Calu3 (cell line): ENCODE data around the gene PARN. TPM values are rescaled to one million over a fixed set of nuclear protein-coding genes. Genes with fewer than 3 reads are reported as not detected.
"Not testable (repeated sequence)": the region's sequence is repeated elsewhere in the genome, so short reads cannot be mapped to it uniquely, and the experiment has no call there.

Source experiments
- BruUV-seq: library from RNA; stranded (reverse); fragments of 400-500 nt; replicated peaks from 2 replicates; lab custom pipeline; 2021; lab: Mats Ljungman, UMichigan
- CTCF ChIA-PET: fragments of 300-600 bp; sonication (Branson Sonifier 250); formaldehyde crosslinking; loops from one replicate; lab custom pipeline; 2022; ENCODE audit warnings: antibody characterized with exemption; lab: Charles Lee
- DNase-seq: peaks from one replicate; pipeline ENCODE4 v3.0.0; 2022
- H3K27ac Mint-ChIP-seq: one replicate; pipeline ENCODE4 v1.8.0; 2022; ENCODE audit warnings: mixed read lengths; ENCODE audit not compliant: unreplicated experiment
- H3K27me3 Mint-ChIP-seq: one replicate; pipeline ENCODE4 v1.8.0; 2022; ENCODE audit warnings: mixed read lengths; ENCODE audit not compliant: unreplicated experiment
- H3K36me3 Mint-ChIP-seq: one replicate; pipeline ENCODE4 v1.8.0; 2022; ENCODE audit warnings: mild to moderate bottlenecking, moderate library complexity, mixed read lengths; ENCODE audit not compliant: insufficient read depth, unreplicated experiment
- H3K4me1 Mint-ChIP-seq: one replicate; pipeline ENCODE4 v1.8.0; 2022; ENCODE audit warnings: mild to moderate bottlenecking, low read depth, mixed read lengths; ENCODE audit not compliant: unreplicated experiment
- H3K4me3 Mint-ChIP-seq: one replicate; pipeline ENCODE4 v1.8.0; 2022; ENCODE audit warnings: mild to moderate bottlenecking, low read depth, moderate library complexity, mixed read lengths; ENCODE audit not compliant: unreplicated experiment
- H3K9me3 Mint-ChIP-seq: one replicate; pipeline ENCODE4 v1.8.0; 2022; ENCODE audit warnings: low read depth, mixed read lengths; ENCODE audit not compliant: unreplicated experiment
- intact Hi-C: fragments of 100-400 bp; cut with micrococcal nuclease; formaldehyde crosslinking; loops from one replicate; pipeline ENCODE4 v1.10.0; 2022; ENCODE audit not compliant: unreplicated experiment
- total RNA-seq: library from RNA; stranded (reverse); gene quantifications from 2 replicates; pipeline ENCODE4 v1.2.3, GENCODE V29; 2022
- TF ChIP-seq, protein P1 (sequence below): fragments of 200-600 bp; IDR thresholded peaks from one replicate; pipeline ENCODE4 v1.8.0; 2022; ENCODE audit warnings: antibody characterized with exemption; ENCODE audit not compliant: unreplicated experiment

The PARN gene
- total RNA-seq, 1 experiment from 2014 or later = 59.1 TPM

DNA sequence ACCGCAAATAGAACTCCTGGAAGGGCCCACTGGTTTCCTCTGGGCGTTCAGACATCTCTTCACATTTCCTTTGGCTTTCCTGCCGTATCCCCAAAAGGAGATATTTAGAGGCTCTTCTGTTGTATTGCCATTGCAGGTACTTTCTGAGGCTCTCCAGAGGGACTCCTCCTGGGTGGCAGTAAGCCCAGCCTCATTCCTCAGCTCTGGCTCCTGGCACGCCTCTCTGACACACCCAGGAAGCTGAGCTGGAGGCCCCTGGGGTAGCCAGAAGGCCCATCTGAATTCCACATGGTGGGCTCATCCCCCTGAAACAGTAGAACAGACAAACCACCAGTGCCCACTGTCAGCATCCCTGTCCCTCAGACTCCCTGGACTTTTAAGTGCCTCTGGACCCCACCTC lies 206.7 kb downstream of the PARN start:
- no TSS peak for BruUV-seq
- no peak overlapping the region for H3K27ac Mint-ChIP-seq
- no peak for DNase-seq
- intact Hi-C loops = no loop called here
- no peak overlapping the region for H3K4me3 Mint-ChIP-seq
- CTCF ChIA-PET = no interaction called here
- TF ChIP-seq, protein P1, sequence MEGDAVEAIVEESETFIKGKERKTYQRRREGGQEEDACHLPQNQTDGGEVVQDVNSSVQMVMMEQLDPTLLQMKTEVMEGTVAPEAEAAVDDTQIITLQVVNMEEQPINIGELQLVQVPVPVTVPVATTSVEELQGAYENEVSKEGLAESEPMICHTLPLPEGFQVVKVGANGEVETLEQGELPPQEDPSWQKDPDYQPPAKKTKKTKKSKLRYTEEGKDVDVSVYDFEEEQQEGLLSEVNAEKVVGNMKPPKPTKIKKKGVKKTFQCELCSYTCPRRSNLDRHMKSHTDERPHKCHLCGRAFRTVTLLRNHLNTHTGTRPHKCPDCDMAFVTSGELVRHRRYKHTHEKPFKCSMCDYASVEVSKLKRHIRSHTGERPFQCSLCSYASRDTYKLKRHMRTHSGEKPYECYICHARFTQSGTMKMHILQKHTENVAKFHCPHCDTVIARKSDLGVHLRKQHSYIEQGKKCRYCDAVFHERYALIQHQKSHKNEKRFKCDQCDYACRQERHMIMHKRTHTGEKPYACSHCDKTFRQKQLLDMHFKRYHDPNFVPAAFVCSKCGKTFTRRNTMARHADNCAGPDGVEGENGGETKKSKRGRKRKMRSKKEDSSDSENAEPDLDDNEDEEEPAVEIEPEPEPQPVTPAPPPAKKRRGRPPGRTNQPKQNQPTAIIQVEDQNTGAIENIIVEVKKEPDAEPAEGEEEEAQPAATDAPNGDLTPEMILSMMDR = no peak
- H3K4me1 Mint-ChIP-seq = peaks cover 17% of the 10 kb centered on the region
- no peaks in the 10 kb centered on the region for H3K36me3 Mint-ChIP-seq
- no peaks in the 10 kb centered on the region for H3K9me3 Mint-ChIP-seq
- no peaks in the 10 kb centered on the region for H3K27me3 Mint-ChIP-seq

DNA sequence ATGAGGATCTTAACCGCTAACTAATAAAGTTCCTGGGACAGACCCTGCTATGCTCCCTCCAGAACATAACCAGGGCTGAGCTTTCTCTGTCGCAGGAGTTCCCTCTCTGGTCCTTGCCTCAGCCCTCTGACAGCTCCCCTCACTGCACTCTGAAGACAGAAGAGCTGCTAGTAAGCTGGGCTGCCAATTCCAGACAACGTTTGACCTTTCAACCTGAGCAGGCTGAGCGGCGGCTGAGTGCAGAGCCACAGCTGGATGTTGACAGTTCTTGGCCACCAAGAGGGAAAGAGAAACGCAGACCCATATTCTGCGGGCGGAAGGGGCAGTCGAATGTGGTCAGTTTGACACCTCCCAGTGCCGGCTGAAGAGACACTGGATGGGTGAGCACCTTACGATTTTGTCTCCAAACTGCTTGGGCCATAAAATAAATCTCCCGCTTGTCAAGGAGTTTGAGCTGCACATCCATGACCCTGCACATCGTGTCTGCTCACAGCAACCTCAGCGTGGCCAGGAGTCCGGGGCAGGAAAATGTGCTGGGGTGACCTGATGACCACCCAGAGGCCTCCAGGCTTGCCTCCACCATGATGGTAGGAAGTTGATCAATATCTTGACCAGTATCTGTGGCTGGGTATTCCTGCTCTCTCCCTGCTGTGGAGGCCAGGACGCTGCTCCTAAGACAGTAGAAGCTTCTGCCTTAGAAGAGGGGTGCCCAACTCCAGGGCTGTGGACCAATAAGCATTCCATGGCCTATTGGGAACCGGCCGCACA lies 209.2 kb downstream of the PARN start:
- TF ChIP-seq, protein P1 = no peak
- no peaks in the 10 kb centered on the region for H3K9me3 Mint-ChIP-seq
- no peaks in the 10 kb centered on the region for H3K27me3 Mint-ChIP-seq
- H3K36me3 Mint-ChIP-seq = no peaks in the 10 kb centered on the region
- CTCF ChIA-PET = no interaction called here
- no peak for DNase-seq
- BruUV-seq = no TSS peak
- H3K27ac Mint-ChIP-seq = no peak overlapping the region
- intact Hi-C loops = no loop called here
- H3K4me3 Mint-ChIP-seq = no peak overlapping the region
- no peaks in the 10 kb centered on the region for H3K4me1 Mint-ChIP-seq

DNA sequence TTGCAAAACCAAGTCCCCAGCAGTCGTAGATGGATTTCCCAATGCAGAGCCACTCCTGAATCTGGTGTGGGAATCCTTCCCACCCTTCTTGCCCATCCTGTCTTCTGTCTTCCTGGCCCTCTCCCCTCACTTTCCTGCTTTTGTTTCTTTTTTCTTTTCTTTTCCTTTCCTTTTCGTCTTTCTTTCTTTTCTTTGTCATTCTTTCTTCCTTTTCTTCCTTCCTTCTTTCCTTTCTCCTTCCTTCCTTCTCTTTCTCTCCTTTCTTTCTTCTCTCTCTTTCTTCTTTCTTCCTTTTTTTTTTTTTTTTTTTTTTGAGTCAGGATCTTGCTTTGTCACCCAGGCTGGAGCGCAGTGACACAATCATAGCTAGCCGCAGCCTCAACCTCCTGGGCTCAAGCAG lies 209.8 kb downstream of the PARN start:
- intact Hi-C loops, BruUV-seq, H3K27me3 Mint-ChIP-seq, H3K4me1 Mint-ChIP-seq, DNase-seq, H3K4me3 Mint-ChIP-seq, CTCF ChIA-PET, H3K27ac Mint-ChIP-seq, H3K9me3 Mint-ChIP-seq, H3K36me3 Mint-ChIP-seq: not testable (repeated sequence)

DNA sequence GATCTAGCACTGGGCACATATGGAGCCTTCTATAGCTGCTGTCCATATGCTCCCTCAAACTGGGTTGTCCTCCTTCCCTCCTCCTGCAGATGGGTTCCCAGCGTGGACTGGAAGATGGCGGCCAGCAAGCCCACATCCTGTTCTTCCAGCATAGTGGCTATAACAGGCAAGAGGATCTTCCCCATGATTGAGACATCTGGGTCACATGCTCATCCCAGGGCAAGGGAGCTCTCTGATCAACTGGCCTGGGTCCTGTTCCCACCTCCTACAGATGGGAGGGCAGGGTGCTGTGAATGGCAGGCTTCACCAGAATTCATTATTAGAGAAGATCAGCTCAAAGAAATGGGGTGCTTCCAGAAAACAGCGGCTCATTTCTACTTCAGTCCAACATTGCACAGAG lies 210.2 kb downstream of the PARN start:
- Mint-ChIP-seq H3K4me1 (no peaks in the 10 kb centered on the region), H3K27me3 (no peaks in the 10 kb centered on the region), H3K9me3 (no peaks in the 10 kb centered on the region), H3K4me3 (no peak overlapping the region), H3K27ac (no peak overlapping the region), H3K36me3 (no peaks in the 10 kb centered on the region)
- TF ChIP-seq, protein P1 = no peak
- CTCF ChIA-PET = no interaction called here
- BruUV-seq = no TSS peak
- DNase-seq = no peak
- intact Hi-C loops = no loop called here

DNA sequence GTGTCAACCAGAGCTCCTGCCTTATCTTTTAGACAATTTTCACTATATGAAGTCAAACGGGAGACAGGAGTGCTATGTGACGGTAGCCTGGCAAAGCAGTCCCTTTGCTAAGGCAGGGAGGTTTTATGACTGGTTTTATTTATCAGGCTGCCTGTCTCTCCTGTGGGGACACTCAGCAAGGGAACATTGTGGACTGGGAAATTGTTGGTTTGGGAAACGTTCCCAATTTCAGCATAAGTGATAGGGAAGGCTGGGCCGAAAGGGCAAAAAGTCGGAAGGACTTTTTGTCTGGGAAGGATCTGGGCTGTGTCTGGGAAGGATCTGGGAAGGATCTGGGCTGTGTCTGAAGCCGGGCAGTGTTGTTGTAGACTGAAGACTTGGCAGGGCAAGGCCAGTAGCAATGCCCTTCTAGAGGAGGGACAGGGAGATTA lies 211.2 kb downstream of the PARN start:
- TF ChIP-seq, protein P1 = no peak
- no TSS peak for BruUV-seq
- no peak for DNase-seq
- H3K4me3 Mint-ChIP-seq = no peak overlapping the region
- H3K9me3 Mint-ChIP-seq = no peaks in the 10 kb centered on the region
- H3K27me3 Mint-ChIP-seq = no peaks in the 10 kb centered on the region
- no peaks in the 10 kb centered on the region for H3K4me1 Mint-ChIP-seq
- H3K36me3 Mint-ChIP-seq = no peaks in the 10 kb centered on the region
- intact Hi-C loops = no loop called here
- CTCF ChIA-PET = no interaction called here
- no peak overlapping the region for H3K27ac Mint-ChIP-seq
